CD4-positive, alpha-beta T cell treated with Interferon alpha-2 for 1 hour (primary cell): ENCODE data around the gene WASF2.

Experiments used
- DNase-seq, 2 donors: peaks; one replicate each; pipeline ENCODE4 v3.0.0-alpha.2; 2020 to 2022

The WASF2 gene

DNA sequence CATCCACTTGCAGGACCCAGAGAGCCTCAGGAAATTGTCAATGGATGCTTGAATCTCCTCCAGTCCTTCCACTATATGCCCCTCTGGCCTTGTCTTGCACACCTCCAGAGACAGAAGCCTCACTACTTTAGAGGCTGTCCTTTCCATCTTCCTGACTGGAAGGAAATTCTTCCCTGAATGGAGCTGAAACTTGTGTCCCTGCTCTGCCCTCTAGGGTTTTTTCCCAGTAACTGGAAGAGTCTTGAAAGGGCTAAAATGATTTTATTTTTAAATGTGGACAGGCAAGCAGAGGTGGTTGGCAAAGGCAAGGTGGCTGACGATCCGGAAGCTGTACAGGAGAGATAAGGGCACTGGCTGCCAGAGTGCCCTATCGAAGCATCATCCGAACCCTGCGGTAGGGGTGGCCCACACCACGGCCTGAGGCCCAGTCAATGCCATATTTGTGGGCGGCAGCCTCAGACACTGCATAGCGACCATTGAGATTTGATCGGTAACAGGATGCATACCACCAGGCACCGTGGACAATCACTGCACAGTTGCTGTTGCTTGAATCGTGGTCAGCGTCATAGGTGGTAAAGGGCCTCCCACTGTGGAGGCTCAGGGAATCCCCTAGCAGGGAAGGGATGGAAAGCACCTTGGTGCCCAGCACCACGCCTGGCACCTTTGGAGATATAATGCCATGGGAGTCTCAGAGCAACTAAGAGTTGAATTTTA, 120.9 kb downstream of the WASF2 start:
- no peak for DNase-seq

DNA sequence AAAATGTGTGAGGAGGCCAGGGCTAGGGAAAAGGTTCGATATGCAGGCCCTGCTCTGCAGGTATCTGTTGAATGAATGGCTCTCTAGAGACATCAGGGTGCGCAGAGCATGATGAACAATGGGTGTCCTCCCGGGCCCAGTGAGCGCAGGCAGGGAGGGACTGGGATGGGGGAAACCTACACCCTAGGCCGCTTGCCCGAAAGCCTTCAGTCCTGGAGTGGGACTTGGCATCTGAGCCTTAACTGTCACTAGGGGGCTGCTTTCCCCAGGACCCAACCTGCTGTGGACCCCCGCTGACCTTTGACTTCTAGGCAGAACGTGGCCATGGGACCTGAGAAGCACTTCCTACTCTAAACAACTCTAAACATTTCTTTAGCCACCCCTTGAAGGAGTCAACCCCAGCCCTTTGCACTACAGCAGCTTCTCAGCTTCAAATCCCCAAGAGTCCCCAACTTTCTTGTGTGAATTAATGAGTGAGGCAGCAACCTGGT, 122.8 kb downstream of the WASF2 start:
- no peak for DNase-seq

DNA sequence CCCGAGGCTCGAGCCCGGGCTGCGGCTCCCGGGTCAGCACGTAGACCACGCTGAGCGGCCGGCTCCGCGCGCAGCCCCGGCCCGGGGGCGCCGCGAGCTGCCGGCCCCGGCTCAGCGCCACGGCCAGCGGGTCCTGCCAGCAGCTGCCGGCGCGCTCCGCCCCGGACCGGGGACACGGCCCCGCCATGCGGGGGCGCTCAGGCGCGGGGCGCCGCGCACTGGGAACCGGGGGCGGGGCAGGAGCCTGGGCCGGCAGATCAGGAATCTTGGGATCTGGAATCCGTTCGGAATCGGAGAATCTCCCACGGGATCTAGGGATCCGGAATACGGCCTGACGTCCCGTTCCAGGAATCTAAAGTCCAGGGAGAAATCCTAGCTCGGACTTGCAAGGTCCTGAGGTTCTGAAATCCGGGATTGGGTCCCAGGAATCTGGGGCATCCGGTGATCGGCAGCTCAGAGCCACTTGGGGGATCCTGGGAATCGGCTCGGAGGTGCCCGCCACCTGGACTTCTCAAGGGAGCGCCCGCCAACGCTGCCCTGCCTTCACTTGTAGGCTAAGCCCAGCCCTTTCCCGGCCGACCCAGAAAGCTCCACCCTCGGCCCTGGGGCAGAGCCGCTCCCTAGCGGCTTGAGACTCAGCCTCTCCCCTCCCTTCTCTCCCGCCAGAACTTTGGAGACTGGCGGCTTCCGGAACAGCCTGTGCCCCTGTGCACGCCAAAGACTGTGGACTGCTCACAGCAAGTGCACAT, 123.4 kb downstream of the WASF2 start, which contains the start of gene MAP3K6:
Gene MAP3K6 (minus strand): TSS at position 551 of the 749 bp plus-strand sequence. CDS start 364 bp downstream, at position 187.
- peak; percentile 26 to 41 for DNase-seq

DNA sequence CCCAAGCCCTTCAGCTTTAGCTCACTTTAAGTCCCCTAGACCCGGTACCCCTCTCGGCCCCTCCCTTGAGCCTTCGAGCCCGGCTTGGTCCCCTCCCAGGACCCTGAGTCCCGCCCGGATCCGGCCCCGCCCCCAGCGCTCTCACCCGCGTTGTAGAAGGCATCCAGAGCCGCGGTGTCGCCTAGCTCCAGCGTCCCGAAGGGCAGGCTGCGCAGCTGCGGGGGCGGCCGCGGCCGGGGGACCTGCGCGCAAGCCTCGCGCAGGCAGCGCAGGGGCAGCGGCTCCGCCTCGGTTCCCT, 123.9 kb downstream of the WASF2 start:
- peak; percentile 52 to 76 for DNase-seq

DNA sequence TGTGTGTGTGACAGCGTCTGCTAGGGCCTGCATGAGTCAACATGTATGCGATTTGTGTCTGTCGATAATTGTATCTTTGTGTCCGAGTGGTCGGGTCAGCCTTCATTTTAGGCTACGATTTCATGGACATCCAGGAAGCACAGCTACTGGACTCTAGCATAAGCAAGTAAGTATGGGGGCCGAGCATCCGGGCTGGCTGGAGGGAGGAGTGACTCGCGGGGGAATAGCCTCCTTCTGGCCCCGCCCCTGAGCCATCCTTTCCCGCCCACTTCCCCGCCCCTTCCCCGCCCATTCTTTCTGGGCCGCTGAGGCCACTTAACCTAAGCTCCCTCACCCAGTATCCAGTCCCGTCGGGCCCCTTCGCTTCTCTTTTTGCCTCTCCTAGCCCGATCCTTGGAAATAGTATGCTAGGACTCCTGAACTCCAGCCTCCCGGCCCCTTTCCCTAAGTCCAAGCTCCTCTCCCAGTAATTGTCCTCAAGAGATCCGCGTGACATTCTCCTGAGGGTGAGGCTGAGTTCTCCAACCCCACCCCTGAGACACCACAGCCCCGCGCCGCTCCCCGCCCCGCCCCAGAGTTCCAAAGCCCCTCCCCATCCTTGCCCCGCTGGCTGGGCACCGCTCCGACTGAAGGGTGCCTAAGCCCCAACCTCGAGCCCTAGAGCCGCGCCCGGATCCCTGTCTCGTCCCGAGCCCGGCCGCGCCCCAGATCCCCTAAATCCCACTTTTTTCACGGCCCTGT, 124.4 kb downstream of the WASF2 start:
- peak; percentile 79 to 85 for DNase-seq

DNA sequence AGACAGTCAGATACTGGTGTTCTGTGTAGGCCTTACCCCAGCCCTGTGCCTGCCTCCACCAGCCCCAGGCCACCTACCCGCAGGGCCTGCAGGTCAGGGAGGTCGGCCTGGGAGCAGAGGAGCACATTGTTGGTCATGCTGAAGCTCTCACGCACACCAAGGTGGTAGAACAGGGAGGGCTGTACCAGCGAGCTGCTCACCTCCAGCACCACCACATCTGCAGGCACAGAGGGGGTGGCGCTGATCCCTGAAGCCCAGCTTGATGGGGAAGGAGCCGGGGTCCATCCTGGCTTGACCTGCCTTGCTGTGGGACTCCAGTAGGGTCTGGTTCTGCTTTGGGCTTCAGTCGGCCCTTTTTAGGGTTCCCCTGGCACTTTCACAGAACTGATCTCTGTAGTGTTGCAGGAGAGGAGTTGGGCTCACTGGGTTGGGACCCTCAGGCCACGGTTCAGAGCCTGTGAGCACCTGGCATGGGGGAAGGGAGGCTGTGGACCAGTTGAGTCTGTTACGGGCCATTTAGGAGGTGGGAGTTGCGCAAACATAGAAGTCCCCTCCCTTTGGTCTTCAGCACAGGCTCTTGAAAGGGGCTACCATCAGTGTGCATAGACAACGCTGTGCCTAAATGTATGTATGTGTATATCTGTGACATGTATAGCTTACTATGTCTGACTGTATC, 125.1 kb downstream of the WASF2 start:
- DNase-seq: no peak

DNA sequence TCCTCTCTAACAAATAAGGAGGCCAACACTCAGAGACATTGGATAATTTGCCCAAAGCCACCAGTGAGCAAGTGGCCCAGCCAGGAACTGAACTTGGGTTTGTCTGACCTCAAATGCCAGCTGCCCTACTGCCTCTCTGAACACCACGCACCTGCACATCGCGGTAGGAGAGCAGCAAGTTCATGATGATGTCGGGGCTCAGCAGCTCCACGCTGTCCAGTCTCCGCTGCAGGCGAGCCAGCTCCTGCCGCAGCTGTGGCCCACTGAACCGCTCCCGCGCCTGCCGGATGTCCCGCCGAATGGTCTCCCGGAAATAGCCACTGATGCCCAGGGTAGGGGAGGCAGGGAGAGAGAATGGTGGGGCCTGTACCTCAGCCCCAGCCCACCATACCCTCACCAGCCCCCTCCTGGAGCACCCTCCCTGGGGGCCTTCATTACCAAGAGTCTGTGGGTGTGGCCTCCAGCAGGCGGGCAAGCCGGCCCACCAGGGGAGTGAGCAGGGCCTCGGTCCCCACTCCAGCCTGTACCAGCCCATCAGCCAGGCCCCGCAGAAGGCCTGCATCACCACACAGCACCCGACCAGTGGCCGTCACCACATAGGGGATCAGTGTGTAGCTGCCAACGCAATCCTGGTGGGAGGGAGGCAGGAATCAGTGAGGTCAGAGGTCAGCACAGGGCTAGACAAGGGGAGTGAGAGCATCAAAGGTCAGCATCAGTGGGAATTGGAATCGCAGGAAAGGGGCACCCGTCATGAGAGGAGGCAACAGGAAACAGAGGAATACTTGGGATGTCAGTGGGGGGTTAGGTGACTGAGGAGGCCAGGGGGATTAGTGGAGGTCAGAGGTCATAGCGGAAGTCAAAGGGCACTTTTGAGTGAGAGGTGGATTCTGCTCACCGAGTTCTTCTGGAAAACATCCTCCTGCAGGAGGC, 125.9 kb downstream of the WASF2 start:
- no peak for DNase-seq

DNA sequence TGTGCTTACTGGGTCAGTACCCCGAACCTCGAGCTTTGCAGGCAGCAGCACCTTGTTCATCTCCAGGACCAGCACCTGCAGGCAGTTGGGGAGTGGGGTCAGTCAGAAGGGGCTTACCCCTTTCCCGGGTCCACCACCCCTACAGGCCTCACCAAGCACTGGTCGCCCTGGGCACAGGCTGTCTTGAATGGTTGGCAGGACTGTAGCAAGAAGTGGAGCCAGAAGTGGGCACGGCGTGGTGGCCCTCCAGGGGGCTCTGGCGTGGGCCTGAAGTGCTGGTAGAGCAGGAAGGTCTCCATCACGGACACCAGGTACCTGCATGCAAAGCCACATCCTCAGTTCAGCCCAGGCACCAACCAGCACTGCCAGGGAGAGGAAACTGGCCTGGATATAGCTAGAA, 128.4 kb downstream of the WASF2 start:
- no peak for DNase-seq

DNA sequence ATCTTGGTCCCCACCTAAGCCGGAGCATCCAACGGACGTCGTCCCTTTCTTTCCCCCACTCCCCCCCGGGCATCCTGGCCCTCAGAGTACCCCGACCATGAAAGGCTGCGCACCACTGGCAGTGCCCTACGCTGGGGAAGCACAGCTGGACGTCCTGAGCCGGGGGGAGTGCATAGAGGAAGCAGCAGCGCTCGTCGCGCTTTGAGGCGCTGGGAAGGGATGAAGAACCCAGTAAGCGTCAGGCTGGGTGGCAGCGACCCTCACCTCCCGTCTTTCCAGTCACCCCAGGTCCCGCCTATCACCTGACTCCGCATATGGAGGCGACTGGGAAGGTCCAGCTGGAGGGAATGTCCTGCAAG, 128.9 kb downstream of the WASF2 start:
- no peak for DNase-seq

DNA sequence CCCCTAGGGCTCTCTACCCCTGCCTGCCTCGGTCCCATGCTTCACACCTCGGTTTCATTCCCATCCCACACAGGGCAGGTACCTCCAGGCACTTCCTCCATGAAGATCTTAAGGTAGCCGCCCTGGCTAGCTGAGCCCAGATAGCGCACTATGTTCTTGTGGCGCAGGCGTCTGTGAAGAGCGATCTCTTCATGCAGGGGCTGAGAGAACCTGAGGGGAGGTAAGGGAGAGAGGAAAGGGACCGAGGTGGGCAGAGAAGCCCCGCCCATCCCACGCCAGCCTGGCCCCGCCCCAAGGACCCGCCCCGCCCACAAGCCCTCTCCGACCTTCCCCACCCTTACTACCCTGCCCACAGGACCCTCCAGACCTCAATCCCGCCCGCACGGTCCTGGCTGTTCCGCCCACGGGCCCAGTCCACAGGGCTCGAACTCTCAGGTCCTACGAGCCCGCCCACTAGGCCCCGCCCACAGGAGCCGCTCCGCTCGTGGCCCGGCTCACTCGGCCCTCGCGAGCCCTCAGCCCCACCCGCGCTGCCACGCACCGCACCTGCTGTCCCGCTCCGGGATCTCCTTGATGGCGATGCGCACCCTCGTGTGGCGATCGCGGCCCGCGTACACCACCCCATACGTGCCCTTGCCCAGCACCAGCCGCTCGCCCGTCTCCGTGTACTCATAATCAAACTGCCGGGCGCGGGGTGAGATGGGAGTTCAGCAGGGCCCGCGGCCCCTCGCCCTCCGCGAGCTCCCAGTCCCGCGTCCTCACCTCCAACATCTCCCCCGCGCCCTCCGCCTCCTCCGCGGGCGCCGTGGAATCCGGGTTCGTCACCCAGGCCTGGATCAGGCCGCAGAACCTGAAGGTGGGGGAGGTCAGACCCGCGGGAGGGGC, 129.6 kb downstream of the WASF2 start:
- peak; percentile 39 to 72 for DNase-seq

DNA sequence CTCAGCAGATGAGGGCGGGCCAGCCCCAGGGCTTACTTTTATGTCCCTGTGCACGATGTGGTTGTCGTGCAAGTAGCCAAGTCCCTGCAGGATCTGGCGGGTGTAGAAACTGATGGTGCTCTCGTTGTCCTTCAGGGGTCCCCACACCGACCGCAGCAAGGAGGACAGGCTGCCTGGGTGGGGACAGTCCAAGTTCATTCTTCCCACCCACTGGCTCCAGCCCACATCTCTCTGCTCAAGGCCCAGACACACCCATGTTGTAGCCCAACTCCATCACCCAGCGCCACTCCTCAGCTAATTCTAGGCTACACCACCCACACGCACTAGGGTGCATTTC, 130.2 kb downstream of the WASF2 start:
- no peak for DNase-seq

DNA sequence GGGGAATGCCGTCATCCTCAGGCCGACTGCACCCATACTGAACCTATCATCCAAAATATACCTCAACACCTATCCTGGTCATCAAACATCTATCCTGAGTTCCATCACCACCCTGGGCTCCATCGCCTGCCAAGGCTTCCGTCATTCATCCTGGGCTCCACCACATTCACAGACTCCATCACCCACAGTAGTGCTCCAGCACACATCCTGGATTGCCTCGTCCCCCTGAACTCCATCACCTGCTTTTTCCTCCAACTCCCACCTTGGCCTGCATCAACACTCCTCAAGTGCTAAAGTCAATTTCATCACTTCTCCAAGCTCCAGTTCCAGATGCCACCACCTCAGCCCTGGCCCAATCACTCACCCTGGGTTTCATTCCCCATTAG, 131.0 kb downstream of the WASF2 start:
- no peak for DNase-seq

DNA sequence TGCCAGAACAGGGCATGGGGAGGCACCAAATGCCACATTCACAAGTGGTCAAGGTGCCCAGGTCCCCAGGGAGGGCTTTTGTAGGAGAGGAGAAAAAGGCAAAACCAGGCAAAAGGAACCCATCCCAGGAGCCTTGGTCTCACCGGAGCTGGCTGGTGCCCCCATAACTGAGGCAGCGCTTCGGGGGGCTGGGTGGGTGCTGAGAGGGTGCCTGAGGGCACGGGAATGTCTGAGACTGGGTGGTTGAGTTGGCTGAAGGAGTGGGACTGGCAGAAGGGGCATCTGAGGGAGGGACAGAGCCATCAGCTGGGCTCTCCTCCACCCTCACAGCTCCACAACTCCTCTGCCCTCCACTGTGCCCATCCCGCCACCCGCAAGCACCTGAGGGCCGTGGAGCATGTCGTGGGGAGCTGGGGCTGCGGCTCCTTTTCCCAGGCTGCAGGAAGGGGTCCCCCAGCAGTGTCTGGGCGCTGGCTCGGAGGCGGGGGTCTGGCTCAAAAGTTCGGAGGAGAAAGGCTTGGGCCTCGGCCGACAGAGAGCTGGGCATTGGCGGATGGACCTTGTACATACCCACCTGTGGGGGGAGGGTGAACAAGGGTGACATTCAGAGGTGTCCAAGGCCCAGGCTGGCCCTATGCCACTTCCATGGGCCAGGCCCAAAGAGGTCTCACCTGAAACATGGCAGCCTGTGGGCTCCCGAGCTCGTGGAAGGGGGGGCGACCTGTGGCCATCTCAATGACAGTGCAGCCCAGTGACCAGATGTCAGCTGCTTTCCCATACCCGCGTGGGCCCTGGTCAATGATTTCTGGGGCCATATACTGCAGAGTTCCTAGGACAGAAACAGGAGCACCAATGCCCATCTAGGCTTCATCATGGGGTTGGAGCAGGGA, 131.7 kb downstream of the WASF2 start:
- DNase-seq: no peak

DNA sequence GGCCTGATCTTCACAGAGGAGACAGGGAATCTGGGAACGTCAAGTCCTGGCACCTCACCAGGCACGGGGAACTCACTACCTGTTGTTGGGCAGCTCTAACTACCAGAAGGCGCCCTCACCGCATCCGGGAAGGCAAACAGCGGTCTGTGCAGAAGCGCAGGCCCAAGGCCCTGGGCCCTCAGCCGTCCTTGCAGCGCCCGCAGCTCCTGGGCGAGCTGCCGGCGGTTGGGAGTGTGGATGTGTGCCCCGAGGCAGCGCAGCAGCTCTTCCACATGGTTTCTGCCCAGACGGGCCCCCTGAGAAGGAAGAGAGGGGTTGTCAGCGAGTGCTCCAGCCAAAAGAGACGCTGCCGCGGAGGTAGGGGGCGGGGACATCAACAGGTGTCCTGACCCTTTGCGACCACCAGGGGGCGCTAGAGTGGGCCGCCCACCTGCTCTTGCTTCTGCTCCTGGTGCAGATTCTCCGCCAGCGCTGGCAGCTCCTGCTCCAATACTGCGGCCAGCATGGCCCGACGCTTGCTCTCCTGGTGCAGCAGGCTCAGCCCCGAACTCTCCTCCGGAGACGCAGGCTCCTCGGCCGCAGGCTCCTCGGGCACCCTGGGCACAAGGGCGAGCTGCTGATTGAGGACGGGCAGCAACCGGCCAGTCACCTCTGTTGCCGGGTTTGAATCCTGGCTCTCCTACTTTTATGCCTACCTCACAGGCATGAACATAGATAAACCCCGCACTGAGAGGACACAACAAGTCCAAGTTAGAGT, 132.5 kb downstream of the WASF2 start:
- DNase-seq: peak; percentile 81 to 87

DNA sequence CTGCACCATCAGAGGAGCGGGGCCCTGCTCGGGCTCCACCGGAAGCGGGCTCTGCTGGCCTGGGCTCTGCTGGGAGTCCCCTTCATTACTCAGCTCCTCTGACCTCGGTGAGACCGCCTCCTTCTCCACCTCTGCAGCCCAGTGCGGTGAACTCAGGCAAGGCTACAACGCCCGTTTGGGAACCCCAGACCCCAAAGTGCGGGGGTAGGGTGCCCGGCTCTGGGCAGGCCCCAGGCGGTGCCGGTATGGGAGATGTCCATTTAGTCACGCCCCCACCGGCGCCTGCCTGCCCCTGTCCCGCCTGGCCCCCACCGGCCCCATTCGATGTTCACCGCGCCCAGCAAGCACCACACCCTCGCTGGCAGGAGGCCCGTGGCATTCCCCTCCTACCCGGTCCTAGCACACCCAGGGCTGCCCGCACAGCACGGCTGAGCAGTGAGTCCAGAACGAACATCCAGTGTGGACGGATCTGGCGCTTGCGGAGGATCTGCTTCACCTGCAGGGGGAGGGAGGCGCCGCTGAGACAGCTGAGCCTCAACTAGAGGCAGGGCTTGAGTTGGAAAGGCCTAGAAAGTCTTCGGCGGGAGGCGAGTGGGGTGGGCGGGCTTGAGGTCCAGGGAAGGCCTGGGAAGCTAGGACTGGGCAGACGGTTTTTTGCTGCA, 133.2 kb downstream of the WASF2 start:
- peak; percentile 10 to 61 for DNase-seq

DNA sequence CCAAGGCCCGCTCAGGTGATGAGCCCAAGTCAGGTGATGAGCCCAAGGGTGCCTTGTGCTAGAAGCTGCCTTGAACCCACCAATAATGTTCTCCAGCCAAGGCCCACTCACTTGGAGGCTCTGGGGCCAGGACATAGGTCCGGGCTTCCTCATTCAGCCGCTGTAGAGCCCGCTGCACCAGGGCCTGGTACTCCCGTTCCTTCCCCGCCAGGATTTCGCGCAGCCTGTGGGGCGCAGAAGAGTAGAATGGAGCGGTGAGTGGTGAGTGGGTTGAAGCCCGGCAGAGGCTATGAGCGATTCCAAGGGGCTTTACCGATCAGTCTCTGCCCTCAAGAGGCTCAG, 133.7 kb downstream of the WASF2 start:
- DNase-seq: no peak

DNA sequence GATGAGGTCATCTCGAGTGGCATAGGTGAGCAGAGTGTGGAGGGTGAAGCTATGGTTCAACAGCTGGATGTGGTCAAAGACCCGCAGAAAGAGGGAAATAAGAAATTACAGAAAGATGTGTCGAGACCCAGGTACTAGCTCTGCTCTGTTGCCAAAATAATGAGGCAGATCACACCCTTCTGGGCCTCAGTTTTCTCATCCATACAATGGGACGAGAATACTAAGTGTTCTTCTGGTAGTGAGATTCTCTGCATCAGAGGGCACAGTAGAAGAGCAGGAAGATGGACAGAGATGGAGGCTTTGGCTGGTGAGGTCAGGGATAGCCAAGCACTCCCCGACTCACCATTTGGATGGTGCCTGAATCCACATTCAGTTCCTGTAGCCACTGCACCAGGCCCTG, 134.3 kb downstream of the WASF2 start:
- DNase-seq: no peak
